D721Med (cell line): ENCODE results near the gene SH3PXD2A.

Source experiments
- DNase-seq: peaks from one replicate; pipeline ENCODE4 v3.0.0; 2011; ENCODE audit warnings: low spot score; ENCODE audit not compliant: insufficient read length
- FAIRE-seq: peaks from 2 replicates; lab custom pipeline; 2011; peaks lifted over from hg19 to GRCh38; lab: Jason Lieb, UNC
- CTCF ChIP-seq: IDR thresholded peaks from 2 replicates; pipeline ENCODE4 v1.5.1; 2012; ENCODE audit warnings: mild to moderate bottlenecking, control low read depth; ENCODE audit not compliant: insufficient read depth; ENCODE audit errors: missing control alignments

The SH3PXD2A gene

GRCh38 chr10:103548006-103548405, 307.4 kb downstream of the SH3PXD2A start:
- no peak for TF ChIP-seq CTCF
- DNase-seq (no peak), FAIRE-seq (no peak)

- TF ChIP-seq CTCF, result no peak
- FAIRE-seq (no peak), DNase-seq (peak; percentile 91)
These were observed 307.9 kb downstream of the SH3PXD2A start for GRCh38 chr10:103547391-103547946.

- no peak for TF ChIP-seq CTCF
- no peak for DNase-seq
- FAIRE-seq, result no peak
These were observed 309.0 kb downstream of the SH3PXD2A start for GRCh38 chr10:103546401-103546800.

- FAIRE-seq, result no peak
- DNase-seq, result no peak
- no peak for TF ChIP-seq CTCF
These were observed 309.6 kb downstream of the SH3PXD2A start for GRCh38 chr10:103545771-103546281.

GRCh38 chr10:103545366-103545765, 310.0 kb downstream of the SH3PXD2A start:
- DNase-seq, result no peak
- no peak for FAIRE-seq
- TF ChIP-seq CTCF, result no peak

GRCh38 chr10:103544657-103545310, 310.6 kb downstream of the SH3PXD2A start:
- no peak for DNase-seq
- no peak for TF ChIP-seq CTCF
- no peak for FAIRE-seq
